KMS-11 (cell line): Measurements from ENCODE around the gene ADGRG2.

Experiments used
- H2AFZ ChIP-seq: fragments of 200-600 bp; sonication (generic); 2 replicates; pipeline ENCODE4 v1.6.1; 2016; ENCODE audit warnings: antibody characterized with exemption, mixed run types, low read depth
- H3K27ac ChIP-seq: fragments of 200-600 bp; sonication (generic); 2 replicates; pipeline ENCODE4 v1.6.1; 2016; ENCODE audit warnings: mild to moderate bottlenecking, mixed run types
- H3K27me3 ChIP-seq: fragments of 200-600 bp; sonication (generic); 2 replicates; pipeline ENCODE4 v1.6.1; 2017; ENCODE audit warnings: mild to moderate bottlenecking, low read depth, mixed run types, moderate library complexity; ENCODE audit not compliant: insufficient read depth
- H3K36me3 ChIP-seq: fragments of 200-600 bp; sonication (generic); 2 replicates; pipeline ENCODE4 v1.6.1; 2017; ENCODE audit warnings: mild to moderate bottlenecking, mixed run types; ENCODE audit not compliant: insufficient read depth
- H3K4me1 ChIP-seq: fragments of 200-600 bp; sonication (generic); 2 replicates; pipeline ENCODE4 v1.6.1; 2016; ENCODE audit warnings: mild to moderate bottlenecking, low read depth, mixed run types; ENCODE audit not compliant: poor library complexity, severe bottlenecking
- H3K4me2 ChIP-seq: fragments of 200-600 bp; sonication (generic); 2 replicates; pipeline ENCODE4 v1.7.0; 2016; ENCODE audit warnings: mild to moderate bottlenecking, mixed run types
- H3K4me3 ChIP-seq: fragments of 200-600 bp; sonication (generic); IDR thresholded peaks from 2 replicates; pipeline ENCODE4 v1.6.1; 2017; ENCODE audit warnings: low read depth, low read length, mixed read lengths; ENCODE audit not compliant: insufficient read depth
- H3K79me2 ChIP-seq: fragments of 200-600 bp; sonication (generic); 2 replicates; pipeline ENCODE4 v1.6.1; 2016; ENCODE audit warnings: low read depth, mixed run types; ENCODE audit not compliant: insufficient read depth
- H3K9ac ChIP-seq: fragments of 200-600 bp; sonication (generic); 2 replicates; pipeline ENCODE4 v1.6.1; 2016; ENCODE audit warnings: mild to moderate bottlenecking, mixed run types
- H4K20me1 ChIP-seq: fragments of 200-600 bp; sonication (generic); 2 replicates; pipeline ENCODE4 v1.6.1; 2016; ENCODE audit warnings: mild to moderate bottlenecking, mixed run types; ENCODE audit not compliant: insufficient read depth
- TF ChIP-seq, protein P1 (sequence below): fragments of 200-600 bp; sonication (generic); conservative IDR thresholded peaks from 2 replicates; pipeline ENCODE4 v1.6.1; 2017; ENCODE audit warnings: low read depth, mild to moderate bottlenecking, antibody characterized with exemption, low read length, moderate library complexity, mixed read lengths

The ADGRG2 gene

DNA sequence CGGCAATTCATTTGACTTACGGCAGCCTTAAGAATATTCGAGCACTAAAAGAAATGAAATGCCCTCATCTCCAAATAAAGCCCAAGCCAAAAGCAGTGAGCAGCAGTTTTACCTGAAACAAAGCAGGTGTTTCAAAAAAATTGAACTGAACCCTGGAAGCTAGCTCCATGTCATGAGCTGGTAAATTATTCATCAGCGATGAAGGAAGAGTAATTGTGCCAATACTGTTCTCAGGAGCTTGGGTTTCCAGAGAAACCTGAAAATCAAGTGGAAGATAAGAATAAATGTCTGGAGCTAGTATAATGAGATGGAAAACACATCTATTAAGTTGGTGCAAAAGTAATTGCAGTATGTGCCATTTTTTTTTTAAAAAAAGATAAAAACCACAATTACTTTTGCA is 114.4 kb downstream of the ADGRG2 start:
- Histone ChIP-seq H3K79me2 (no peaks in the 10 kb centered on the region), H3K4me3 (no peak overlapping the region), H4K20me1 (no peaks in the 10 kb centered on the region), H3K27me3 (no peaks in the 10 kb centered on the region), H3K4me1 (no peaks in the 10 kb centered on the region), H2AFZ (no peak overlapping the region), H3K36me3 (no peaks in the 10 kb centered on the region), H3K27ac (no peak overlapping the region), H3K4me2 (no peak overlapping the region), H3K9ac (no peak overlapping the region)
- TF ChIP-seq, protein P1, sequence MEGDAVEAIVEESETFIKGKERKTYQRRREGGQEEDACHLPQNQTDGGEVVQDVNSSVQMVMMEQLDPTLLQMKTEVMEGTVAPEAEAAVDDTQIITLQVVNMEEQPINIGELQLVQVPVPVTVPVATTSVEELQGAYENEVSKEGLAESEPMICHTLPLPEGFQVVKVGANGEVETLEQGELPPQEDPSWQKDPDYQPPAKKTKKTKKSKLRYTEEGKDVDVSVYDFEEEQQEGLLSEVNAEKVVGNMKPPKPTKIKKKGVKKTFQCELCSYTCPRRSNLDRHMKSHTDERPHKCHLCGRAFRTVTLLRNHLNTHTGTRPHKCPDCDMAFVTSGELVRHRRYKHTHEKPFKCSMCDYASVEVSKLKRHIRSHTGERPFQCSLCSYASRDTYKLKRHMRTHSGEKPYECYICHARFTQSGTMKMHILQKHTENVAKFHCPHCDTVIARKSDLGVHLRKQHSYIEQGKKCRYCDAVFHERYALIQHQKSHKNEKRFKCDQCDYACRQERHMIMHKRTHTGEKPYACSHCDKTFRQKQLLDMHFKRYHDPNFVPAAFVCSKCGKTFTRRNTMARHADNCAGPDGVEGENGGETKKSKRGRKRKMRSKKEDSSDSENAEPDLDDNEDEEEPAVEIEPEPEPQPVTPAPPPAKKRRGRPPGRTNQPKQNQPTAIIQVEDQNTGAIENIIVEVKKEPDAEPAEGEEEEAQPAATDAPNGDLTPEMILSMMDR: no peak

DNA sequence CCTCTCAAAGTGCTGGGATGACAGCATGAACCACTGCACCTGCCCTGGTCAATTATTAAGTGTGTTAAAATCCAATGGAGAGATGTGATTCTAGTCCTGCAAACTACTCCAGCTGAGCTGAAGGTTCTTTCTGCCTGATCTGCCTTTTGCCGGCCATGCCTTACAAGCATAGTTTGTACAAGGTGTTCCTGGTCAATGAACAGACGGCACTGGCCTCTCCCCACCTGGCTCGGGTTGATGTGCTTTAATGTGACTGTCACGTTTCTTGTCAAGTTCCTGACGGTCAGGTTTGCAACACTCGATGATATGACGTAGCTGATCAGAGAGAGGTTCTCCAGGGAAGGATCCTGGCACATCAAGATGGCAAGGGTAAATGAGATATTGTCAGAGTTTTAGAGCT is 115.3 kb downstream of the ADGRG2 start:
- Histone ChIP-seq H3K4me2 (no peak overlapping the region), H3K4me1 (no peaks in the 10 kb centered on the region), H2AFZ (no peak overlapping the region), H3K4me3 (no peak overlapping the region), H3K27ac (no peak overlapping the region), H3K36me3 (no peaks in the 10 kb centered on the region), H4K20me1 (no peaks in the 10 kb centered on the region), H3K27me3 (no peaks in the 10 kb centered on the region), H3K9ac (no peak overlapping the region), H3K79me2 (no peaks in the 10 kb centered on the region)
- TF ChIP-seq, protein P1: no peak

DNA sequence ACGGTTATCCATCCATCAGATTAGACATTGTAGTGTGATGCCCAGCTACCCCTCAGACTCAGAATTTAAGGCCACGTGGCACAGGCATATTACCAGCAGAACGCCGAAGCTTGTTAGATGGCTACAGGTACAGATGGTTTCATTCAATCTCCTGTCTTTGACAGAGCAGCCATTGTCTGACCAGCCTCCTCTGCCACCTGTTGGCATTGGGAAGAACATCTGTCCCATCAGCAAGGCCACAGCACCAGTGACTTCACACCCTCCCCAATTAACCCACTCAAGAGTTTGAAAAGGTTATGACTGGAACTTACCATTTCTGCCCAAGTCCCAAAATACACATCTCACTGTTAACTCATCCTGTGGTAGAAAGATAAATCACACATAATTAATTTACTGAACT is 116.4 kb downstream of the ADGRG2 start:
- TF ChIP-seq, protein P1: no peak; the same call in 1 of the 2 replicates
- Histone ChIP-seq H3K4me3 (no peak overlapping the region), H3K4me2 (no peak overlapping the region), H3K27ac (no peak overlapping the region), H3K4me1 (no peaks in the 10 kb centered on the region), H3K27me3 (no peaks in the 10 kb centered on the region), H3K79me2 (no peaks in the 10 kb centered on the region), H3K36me3 (no peaks in the 10 kb centered on the region), H4K20me1 (no peaks in the 10 kb centered on the region), H2AFZ (no peak overlapping the region), H3K9ac (no peak overlapping the region)

DNA sequence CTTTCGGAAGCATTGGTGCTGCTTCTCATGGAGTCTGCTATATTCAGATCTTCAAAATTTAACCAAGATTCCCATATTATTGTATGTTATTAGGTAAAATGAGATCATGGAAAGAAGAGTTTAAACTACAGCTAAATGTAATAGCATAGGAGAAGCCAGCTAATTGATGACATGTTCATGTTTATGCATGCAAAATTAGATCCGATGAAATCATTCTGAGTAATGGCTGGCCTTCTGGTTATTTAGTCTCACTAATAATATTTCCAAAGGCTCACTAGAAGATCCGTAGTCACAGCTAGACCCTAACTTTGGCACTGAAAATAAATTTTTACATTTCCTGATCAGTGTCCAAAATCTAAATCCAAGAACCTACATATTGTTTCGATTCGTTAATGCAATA is 118.5 kb downstream of the ADGRG2 start:
- H3K4me1 ChIP-seq: no peaks in the 10 kb centered on the region
- H2AFZ ChIP-seq: no peak overlapping the region
- no peaks in the 10 kb centered on the region for H3K79me2 ChIP-seq
- H3K4me3 ChIP-seq: no peak overlapping the region
- no peaks in the 10 kb centered on the region for H3K36me3 ChIP-seq
- no peak overlapping the region for H3K27ac ChIP-seq
- H3K4me2 ChIP-seq: no peak overlapping the region
- no peaks in the 10 kb centered on the region for H4K20me1 ChIP-seq
- H3K9ac ChIP-seq: no peak overlapping the region
- no peaks in the 10 kb centered on the region for H3K27me3 ChIP-seq
- TF ChIP-seq, protein P1: no peak
